Stomach (tissue), 9 donors: Measurements from ENCODE around the gene CPE. TPM values are rescaled to one million over a fixed set of nuclear protein-coding genes. Genes with fewer than 3 reads are reported as not detected.
A peak's percentile ranks its signal among the peaks of the same experiment; 100 is the strongest.

Experiments
- DNase-seq, 2 donors: peaks; one replicate each; pipeline versions ENCODE4 v3.0.0 to v3.0.0-alpha.2; 2013 to 2019
- H3K27ac ChIP-seq, 5 donors: fragments of 200-600 bp in 4 of 5; sonication (generic) in 4 of 5; one replicate each; pipeline ENCODE4 v1.5.1; 2013 to 2019; ENCODE audit warnings: mild to moderate bottlenecking in 1 of 5, moderate library complexity in 1 of 5
- H3K27me3 ChIP-seq, 3 donors: fragments of 200-600 bp; sonication (generic); one replicate each; pipeline ENCODE4 v1.5.1; 2017 to 2019; ENCODE audit warnings: mixed run types in 1 of 3
- H3K36me3 ChIP-seq, 4 donors: fragments of 200-600 bp; sonication (generic); 1 replicate in 3 of 4; 2 replicates in 1 of 4; pipeline ENCODE4 v1.5.1; 2016 to 2019
- H3K4me1 ChIP-seq, 4 donors: fragments of 200-600 bp; sonication (generic); one replicate each; pipeline ENCODE4 v1.5.1; 2016 to 2019
- H3K4me3 ChIP-seq, 4 donors: fragments of 200-600 bp; sonication (generic) in 3 of 4; one replicate each; pipeline ENCODE4 v1.5.1; 2016 to 2019; ENCODE audit warnings: mild to moderate bottlenecking in 1 of 4
- H3K9me3 ChIP-seq, 4 donors: fragments of 200-600 bp; sonication (generic); one replicate each; pipeline ENCODE4 v1.5.1; 2016 to 2019
- CTCF ChIP-seq, 7 experiments: fragments of 450-650 bp in 4 of 7; fragments of 200-600 bp in 3 of 7; sonication (generic) in 3 of 7; IDR thresholded peaks; one replicate each; pipeline ENCODE4 v1.5.1; 2016 to 2019; ENCODE audit warnings: antibody characterized with exemption in 7 of 7, control low read depth in 2 of 7, mild to moderate bottlenecking in 1 of 7
- EP300 ChIP-seq: sonication (generic); formaldehyde crosslinking; IDR thresholded peaks from one replicate; pipeline ENCODE4 v1.6.1; 2017; ENCODE audit warnings: antibody characterized with exemption
- POLR2A ChIP-seq, 4 donors: fragments of 450-650 bp; IDR thresholded peaks; one replicate each; pipeline ENCODE4 v1.6.1; 2016; ENCODE audit warnings: antibody characterized with exemption in 4 of 4, control low read depth in 2 of 4, mild to moderate bottlenecking in 1 of 4, moderate library complexity in 1 of 4
- POLR2AphosphoS5 ChIP-seq, 3 donors: sonication (generic); formaldehyde crosslinking; IDR thresholded peaks; one replicate each; pipeline ENCODE4 v1.6.1; 2016; ENCODE audit warnings: antibody characterized with exemption in 3 of 3
- WGBS, 5 donors: extraction: QIAGEN DNeasy Blood & Tissue Kit in 3 of 5; methylation state at CpG; one replicate each; pipeline versions ENCODE4 v1.1.5 to v1.1.7; 2013 to 2018; 5-methylcytosine and 5-hydroxymethylcytosine counted together
- intact Hi-C: fragments of 100-400 bp; cut with DNase I; formaldehyde crosslinking; loops from one replicate; pipeline ENCODE4 v1.15.1; 2023; ENCODE audit warnings: low total_unique reads
- polyA plus RNA-seq, 3 donors: library from polyadenylated mRNA; stranded (reverse); fragments of 200-250 nt; gene quantifications; one replicate each; pipeline ENCODE4 v1.2.3, GENCODE V29; 2013
- total RNA-seq, 5 donors: library from RNA; depleted of rRNA; stranded (reverse); fragments of >200 nt; gene quantifications; one replicate each; pipeline versions ENCODE4 v1.1.0 to v1.2.3, GENCODE V29; 2014 to 2016
- donor health status: healthy with polysubstance abuse.
- donor health status: Bipolar disorder and iron deficiency.
- donor health status: healthy.

Gene CPE
- total and polyA plus RNA-seq, 8 donors: 8.8 to 143 (median 30.4) TPM

- Histone ChIP-seq H3K27ac (no peak overlapping the region), H3K27me3 (no peaks in the 10 kb centered on the region), H3K4me3 (no peak overlapping the region), H3K4me1 (peaks cover 0 to 13% (median 2%) of the 10 kb centered on the region in 4 donors), H3K36me3 (no peaks in the 10 kb centered on the region), H3K9me3 (no peaks in the 10 kb centered on the region)
- no peak for DNase-seq
- intact Hi-C loops: no loop called here
- 29 to 51% (median 44%) methylated on average over 2 of the region's 2 CpGs for WGBS, 5 donors
- no peak for TF ChIP-seq POLR2AphosphoS5 (IDR thresholded peaks at IDR 0.05)
- no peak for TF ChIP-seq CTCF (IDR thresholded peaks at IDR 0.05)
- no peak for TF ChIP-seq EP300
- TF ChIP-seq POLR2A (IDR thresholded peaks at IDR 0.05): no peak
Measured at GRCh38 chr4:165457793-165458192, 79.0 kb downstream of the CPE start.

GRCh38 chr4:165458471-165458870 lies 79.7 kb downstream of the CPE start:
- TF ChIP-seq POLR2AphosphoS5 (IDR thresholded peaks at IDR 0.05): no peak
- TF ChIP-seq POLR2A (IDR thresholded peaks at IDR 0.05): no peak
- TF ChIP-seq EP300: no peak
- no peak for TF ChIP-seq CTCF (IDR thresholded peaks at IDR 0.05)
- Histone ChIP-seq H3K4me3 (no peak overlapping the region), H3K9me3 (no peaks in the 10 kb centered on the region), H3K27ac (no peak overlapping the region), H3K27me3 (no peaks in the 10 kb centered on the region), H3K36me3 (no peaks in the 10 kb centered on the region), H3K4me1 (peaks cover 0 to 13% (median 2%) of the 10 kb centered on the region in 4 donors)
- DNase-seq: no peak
- intact Hi-C loops: no loop called here

- no peak for TF ChIP-seq CTCF (IDR thresholded peaks at IDR 0.05)
- TF ChIP-seq EP300: no peak
- no peak for TF ChIP-seq POLR2A (IDR thresholded peaks at IDR 0.05)
- TF ChIP-seq POLR2AphosphoS5 (IDR thresholded peaks at IDR 0.05): no peak
- intact Hi-C loops: loop anchor here (5.0 kb wide), 1 partner anchor 334 kb away; no protein-coding TSS in a partner anchor
- H3K36me3 ChIP-seq: no peaks in the 10 kb centered on the region
- H3K4me1 ChIP-seq: peaks cover 0 to 13% (median 6%) of the 10 kb centered on the region in 4 donors
- WGBS, 5 donors: 62 to 72% (median 65%) methylated on average over 8 of the region's 8 CpGs
- no peaks in the 10 kb centered on the region for H3K27me3 ChIP-seq
- peak overlapping the region in 1 of 5 donors; percentile 40 for H3K27ac ChIP-seq
- peak in 1 of 2 donors; percentile 81 for DNase-seq
- H3K4me3 ChIP-seq: peak overlapping the region in 1 of 4 donors; percentile 6
- no peaks in the 10 kb centered on the region for H3K9me3 ChIP-seq
Measured at GRCh38 chr4:165461159-165461821, 82.5 kb downstream of the CPE start.

GRCh38 chr4:165462009-165462408 lies 83.2 kb downstream of the CPE start:
- H3K9me3 ChIP-seq: no peaks in the 10 kb centered on the region
- WGBS, 5 donors: 84 to 90% (median 87%) methylated on average over 3 of the region's 3 CpGs
- H3K27me3 ChIP-seq: no peaks in the 10 kb centered on the region
- H3K36me3 ChIP-seq: no peaks in the 10 kb centered on the region
- intact Hi-C loops: loop anchor here (5.0 kb wide), 1 partner anchor 335 kb away; no protein-coding TSS in a partner anchor
- no peak overlapping the region for H3K4me3 ChIP-seq
- no peak for TF ChIP-seq CTCF (IDR thresholded peaks at IDR 0.05)
- no peak for TF ChIP-seq POLR2A (IDR thresholded peaks at IDR 0.05)
- no peak for TF ChIP-seq EP300
- no peak for TF ChIP-seq POLR2AphosphoS5 (IDR thresholded peaks at IDR 0.05)
- no peak overlapping the region for H3K27ac ChIP-seq
- peaks cover 0 to 13% (median 6%) of the 10 kb centered on the region in 4 donors for H3K4me1 ChIP-seq
- DNase-seq: peak in 1 of 2 donors; percentile 14
